ENCODE measurements around the gene FHL5. TPM values are rescaled to one million over a fixed set of nuclear protein-coding genes. Genes with fewer than 3 reads are reported as not detected.

FHL5 gene
- polyA plus RNA-seq, 2 of the 4 experiments (the other 2 are of a cell fraction) = not detected

DNA sequence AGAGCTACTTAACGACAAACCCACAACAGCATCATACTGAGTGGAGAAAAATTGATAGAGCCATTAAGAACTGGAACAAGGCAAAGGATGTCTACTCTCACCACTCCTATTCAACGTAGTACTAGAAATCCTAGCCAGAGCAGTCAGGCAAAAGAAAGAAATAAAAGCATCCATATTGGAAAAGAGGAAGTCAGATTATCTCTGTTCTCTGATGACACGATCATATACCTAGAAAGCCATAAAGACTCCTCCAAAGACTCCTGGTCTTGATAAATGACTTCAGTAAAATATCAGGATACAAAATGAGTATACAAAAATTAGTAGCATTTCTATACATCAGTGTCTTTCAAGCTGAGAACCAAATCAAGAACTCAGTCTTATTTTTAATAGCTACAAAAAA lies 17.0 kb upstream of the FHL5 start:
- DNase-seq (ENCODE audit: low read depth in 1 of 2, low spot score in 1 of 2) (no peak), FAIRE-seq (no peak), ATAC-seq (no peak)
- POLR2A ChIA-PET = no interaction called here
- no peaks in the 10 kb centered on the region for H3K4me1 ChIP-seq
- H3K4me3 ChIP-seq = no peak overlapping the region
- 91% methylated on average over 3 of the region's 3 CpGs for WGBS (ENCODE audit: missing lambda C conversion rate)
- TF ChIP-seq RARB (CRISPR knock-in tag; IDR thresholded peaks at IDR 0.05) = no peak
- TF ChIP-seq ESRRA (IDR thresholded peaks at IDR 0.05; ENCODE audit: borderline replicate concordance, low read length) = no peak
- TF ChIP-seq, protein P1, sequence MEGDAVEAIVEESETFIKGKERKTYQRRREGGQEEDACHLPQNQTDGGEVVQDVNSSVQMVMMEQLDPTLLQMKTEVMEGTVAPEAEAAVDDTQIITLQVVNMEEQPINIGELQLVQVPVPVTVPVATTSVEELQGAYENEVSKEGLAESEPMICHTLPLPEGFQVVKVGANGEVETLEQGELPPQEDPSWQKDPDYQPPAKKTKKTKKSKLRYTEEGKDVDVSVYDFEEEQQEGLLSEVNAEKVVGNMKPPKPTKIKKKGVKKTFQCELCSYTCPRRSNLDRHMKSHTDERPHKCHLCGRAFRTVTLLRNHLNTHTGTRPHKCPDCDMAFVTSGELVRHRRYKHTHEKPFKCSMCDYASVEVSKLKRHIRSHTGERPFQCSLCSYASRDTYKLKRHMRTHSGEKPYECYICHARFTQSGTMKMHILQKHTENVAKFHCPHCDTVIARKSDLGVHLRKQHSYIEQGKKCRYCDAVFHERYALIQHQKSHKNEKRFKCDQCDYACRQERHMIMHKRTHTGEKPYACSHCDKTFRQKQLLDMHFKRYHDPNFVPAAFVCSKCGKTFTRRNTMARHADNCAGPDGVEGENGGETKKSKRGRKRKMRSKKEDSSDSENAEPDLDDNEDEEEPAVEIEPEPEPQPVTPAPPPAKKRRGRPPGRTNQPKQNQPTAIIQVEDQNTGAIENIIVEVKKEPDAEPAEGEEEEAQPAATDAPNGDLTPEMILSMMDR (IDR thresholded peaks at IDR 0.05) = no peak
- TF ChIP-seq KDM1A (IDR thresholded peaks at IDR 0.05; ENCODE audit: low read depth) = no peak
- TF ChIP-seq HEYL (CRISPR knock-in tag; IDR thresholded peaks at IDR 0.05) = no peak
- TF ChIP-seq FOSL2 (IDR thresholded peaks at IDR 0.05) = no peak
- TF ChIP-seq FOSL2 (CRISPR knock-in tag; IDR thresholded peaks at IDR 0.05) = no peak
- no peak for TF ChIP-seq TP53 (CRISPR knock-in tag; IDR thresholded peaks at IDR 0.05)
- no peak for TF ChIP-seq ZFP36 (IDR thresholded peaks at IDR 0.05; ENCODE audit: borderline replicate concordance, partially characterized antibody)
- TF ChIP-seq RAD21 (conservative IDR thresholded peaks at IDR 0.05 in 1 of 2, IDR thresholded peaks at IDR 0.05 in 1 of 2) = no peak
- TF ChIP-seq POLR2AphosphoS2 (conservative IDR thresholded peaks at IDR 0.05; ENCODE audit: low read length) = no peak
- TF ChIP-seq, protein P2, sequence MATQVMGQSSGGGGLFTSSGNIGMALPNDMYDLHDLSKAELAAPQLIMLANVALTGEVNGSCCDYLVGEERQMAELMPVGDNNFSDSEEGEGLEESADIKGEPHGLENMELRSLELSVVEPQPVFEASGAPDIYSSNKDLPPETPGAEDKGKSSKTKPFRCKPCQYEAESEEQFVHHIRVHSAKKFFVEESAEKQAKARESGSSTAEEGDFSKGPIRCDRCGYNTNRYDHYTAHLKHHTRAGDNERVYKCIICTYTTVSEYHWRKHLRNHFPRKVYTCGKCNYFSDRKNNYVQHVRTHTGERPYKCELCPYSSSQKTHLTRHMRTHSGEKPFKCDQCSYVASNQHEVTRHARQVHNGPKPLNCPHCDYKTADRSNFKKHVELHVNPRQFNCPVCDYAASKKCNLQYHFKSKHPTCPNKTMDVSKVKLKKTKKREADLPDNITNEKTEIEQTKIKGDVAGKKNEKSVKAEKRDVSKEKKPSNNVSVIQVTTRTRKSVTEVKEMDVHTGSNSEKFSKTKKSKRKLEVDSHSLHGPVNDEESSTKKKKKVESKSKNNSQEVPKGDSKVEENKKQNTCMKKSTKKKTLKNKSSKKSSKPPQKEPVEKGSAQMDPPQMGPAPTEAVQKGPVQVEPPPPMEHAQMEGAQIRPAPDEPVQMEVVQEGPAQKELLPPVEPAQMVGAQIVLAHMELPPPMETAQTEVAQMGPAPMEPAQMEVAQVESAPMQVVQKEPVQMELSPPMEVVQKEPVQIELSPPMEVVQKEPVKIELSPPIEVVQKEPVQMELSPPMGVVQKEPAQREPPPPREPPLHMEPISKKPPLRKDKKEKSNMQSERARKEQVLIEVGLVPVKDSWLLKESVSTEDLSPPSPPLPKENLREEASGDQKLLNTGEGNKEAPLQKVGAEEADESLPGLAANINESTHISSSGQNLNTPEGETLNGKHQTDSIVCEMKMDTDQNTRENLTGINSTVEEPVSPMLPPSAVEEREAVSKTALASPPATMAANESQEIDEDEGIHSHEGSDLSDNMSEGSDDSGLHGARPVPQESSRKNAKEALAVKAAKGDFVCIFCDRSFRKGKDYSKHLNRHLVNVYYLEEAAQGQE (IDR thresholded peaks at IDR 0.05) = no peak
- no peak for TF ChIP-seq HDAC2 (IDR thresholded peaks at IDR 0.05)
- no peak for TF ChIP-seq FOXS1 (CRISPR knock-in tag; IDR thresholded peaks at IDR 0.05)
- CTCF ChIA-PET = no interaction called here
- no peak overlapping the region for H3K27ac ChIP-seq
- H3K9me3 ChIP-seq = no peaks in the 10 kb centered on the region
- H3K4me2 ChIP-seq = no peak overlapping the region

DNA sequence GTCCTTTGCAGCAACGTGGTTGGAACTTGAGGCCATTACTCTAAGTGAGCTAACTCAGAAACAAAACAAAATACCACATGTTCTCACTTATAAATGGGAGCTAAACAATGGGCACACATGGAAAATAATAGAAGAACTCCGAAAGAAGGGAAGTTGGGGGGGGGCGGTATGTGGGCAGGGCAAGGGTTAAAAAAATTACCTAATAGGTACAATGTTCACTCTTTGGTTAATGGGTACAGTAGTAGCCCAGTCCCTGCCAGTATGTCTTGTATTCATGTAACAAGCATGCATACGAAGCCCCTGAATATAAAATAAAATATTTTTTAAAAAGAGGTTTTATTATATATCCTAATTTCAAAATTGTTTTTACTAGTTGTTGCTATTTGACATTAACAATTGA lies 15.3 kb upstream of the FHL5 start:
- WGBS (ENCODE audit: missing lambda C conversion rate) = 83% methylated on average over 4 of the region's 4 CpGs
- H3K4me2 ChIP-seq = no peak overlapping the region
- no peaks in the 10 kb centered on the region for H3K9me3 ChIP-seq
- ATAC-seq (no peak), DNase-seq (ENCODE audit: low read depth in 1 of 2, low spot score in 1 of 2) (no peak), FAIRE-seq (no peak)
- H3K4me3 ChIP-seq = no peak overlapping the region
- ChIA-PET POLR2A (no interaction called here), CTCF (no interaction called here)
- H3K4me1 ChIP-seq = no peaks in the 10 kb centered on the region
- TF ChIP-seq HOXA7 (CRISPR knock-in tag; IDR thresholded peaks at IDR 0.05) = no peak
- no peak for TF ChIP-seq POLR2AphosphoS2 (conservative IDR thresholded peaks at IDR 0.05; ENCODE audit: low read length)
- no peak for TF ChIP-seq KDM1A (IDR thresholded peaks at IDR 0.05; ENCODE audit: low read depth)
- TF ChIP-seq, protein P3, sequence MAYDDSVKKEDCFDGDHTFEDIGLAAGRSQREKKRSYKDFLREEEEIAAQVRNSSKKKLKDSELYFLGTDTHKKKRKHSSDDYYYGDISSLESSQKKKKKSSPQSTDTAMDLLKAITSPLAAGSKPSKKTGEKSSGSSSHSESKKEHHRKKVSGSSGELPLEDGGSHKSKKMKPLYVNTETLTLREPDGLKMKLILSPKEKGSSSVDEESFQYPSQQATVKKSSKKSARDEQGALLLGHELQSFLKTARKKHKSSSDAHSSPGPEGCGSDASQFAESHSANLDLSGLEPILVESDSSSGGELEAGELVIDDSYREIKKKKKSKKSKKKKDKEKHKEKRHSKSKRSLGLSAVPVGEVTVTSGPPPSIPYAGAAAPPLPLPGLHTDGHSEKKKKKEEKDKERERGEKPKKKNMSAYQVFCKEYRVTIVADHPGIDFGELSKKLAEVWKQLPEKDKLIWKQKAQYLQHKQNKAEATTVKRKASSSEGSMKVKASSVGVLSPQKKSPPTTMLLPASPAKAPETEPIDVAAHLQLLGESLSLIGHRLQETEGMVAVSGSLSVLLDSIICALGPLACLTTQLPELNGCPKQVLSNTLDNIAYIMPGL (CRISPR knock-in tag; IDR thresholded peaks at IDR 0.05; ENCODE audit: borderline replicate concordance) = no peak
- TF ChIP-seq JUN (IDR thresholded peaks at IDR 0.05) = no peak
- TF ChIP-seq JUNB (IDR thresholded peaks at IDR 0.05) = no peak
- no peak for TF ChIP-seq SMC3 (IDR thresholded peaks at IDR 0.05)
- TF ChIP-seq NR3C1 (IDR thresholded peaks at IDR 0.05) = no peak
- TF ChIP-seq, protein P4, sequence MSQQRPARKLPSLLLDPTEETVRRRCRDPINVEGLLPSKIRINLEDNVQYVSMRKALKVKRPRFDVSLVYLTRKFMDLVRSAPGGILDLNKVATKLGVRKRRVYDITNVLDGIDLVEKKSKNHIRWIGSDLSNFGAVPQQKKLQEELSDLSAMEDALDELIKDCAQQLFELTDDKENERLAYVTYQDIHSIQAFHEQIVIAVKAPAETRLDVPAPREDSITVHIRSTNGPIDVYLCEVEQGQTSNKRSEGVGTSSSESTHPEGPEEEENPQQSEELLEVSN (IDR thresholded peaks at IDR 0.05; ENCODE audit: borderline replicate concordance, low read depth) = no peak
- no peak for TF ChIP-seq POLR2A (IDR thresholded peaks at IDR 0.05; ENCODE audit: low read length)
- no peak for TF ChIP-seq HOXB5 (CRISPR knock-in tag; IDR thresholded peaks at IDR 0.05)
- TF ChIP-seq, protein P5, sequence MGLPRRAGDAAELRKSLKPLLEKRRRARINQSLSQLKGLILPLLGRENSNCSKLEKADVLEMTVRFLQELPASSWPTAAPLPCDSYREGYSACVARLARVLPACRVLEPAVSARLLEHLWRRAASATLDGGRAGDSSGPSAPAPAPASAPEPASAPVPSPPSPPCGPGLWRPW (IDR thresholded peaks at IDR 0.05) = no peak
- TF ChIP-seq, protein P2 (IDR thresholded peaks at IDR 0.05) = no peak
- no peak for TF ChIP-seq ZFP36 (IDR thresholded peaks at IDR 0.05; ENCODE audit: borderline replicate concordance, partially characterized antibody)
- no peak for TF ChIP-seq EHF (CRISPR knock-in tag; IDR thresholded peaks at IDR 0.05)
- TF ChIP-seq BHLHE40 (IDR thresholded peaks at IDR 0.05; ENCODE audit: low read depth, low read length) = no peak
- TF ChIP-seq TFCP2L1 (CRISPR knock-in tag; IDR thresholded peaks at IDR 0.05) = no peak
- TF ChIP-seq, protein P6, sequence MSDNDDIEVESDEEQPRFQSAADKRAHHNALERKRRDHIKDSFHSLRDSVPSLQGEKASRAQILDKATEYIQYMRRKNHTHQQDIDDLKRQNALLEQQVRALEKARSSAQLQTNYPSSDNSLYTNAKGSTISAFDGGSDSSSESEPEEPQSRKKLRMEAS (IDR thresholded peaks at IDR 0.05) = no peak
- H3K27ac ChIP-seq = no peak overlapping the region

Data from A549 (cell line).